PC-9 (cell line): ENCODE measurements around the gene FOXP2. TPM values are rescaled to one million over a fixed set of nuclear protein-coding genes. Genes with fewer than 3 reads are reported as not detected.

Experiments used
- BruUV-seq: library from RNA; stranded (reverse); fragments of 400-500 nt; replicated peaks from 2 replicates; lab custom pipeline; 2021; lab: Mats Ljungman, UMichigan
- CTCF ChIA-PET: fragments of 300-600 bp; sonication (Branson Sonifier 250); formaldehyde crosslinking; loops from one replicate; lab custom pipeline; 2022; ENCODE audit warnings: antibody characterized with exemption; lab: Charles Lee
- POLR2A ChIA-PET: fragments of 300-600 bp; sonication (Branson Sonifier 250); formaldehyde crosslinking; loops from one replicate; lab custom pipeline; 2022; ENCODE audit warnings: antibody characterized with exemption; ENCODE audit not compliant: unreplicated experiment; lab: Charles Lee
- DNase-seq, 2 experiments: peaks; one replicate each; pipeline versions ENCODE4 v3.0.0 to v3.0.0-alpha.2; 2015 to 2022; ENCODE audit warnings: mixed read lengths in 1 of 2
- H2AFZ ChIP-seq: fragments of 200-600 bp; sonication (generic); 2 replicates; pipeline ENCODE4 v1.8.1; 2017; ENCODE audit warnings: antibody characterized with exemption
- H3F3A ChIP-seq: fragments of 200-600 bp; sonication (generic); 2 replicates; pipeline ENCODE4 v1.8.1; 2017; ENCODE audit warnings: antibody characterized with exemption, mild to moderate bottlenecking, low read depth; ENCODE audit not compliant: insufficient read depth
- H3K27ac ChIP-seq: fragments of 200-600 bp; sonication (generic); 2 replicates; pipeline ENCODE4 v1.6.1; 2016; ENCODE audit warnings: mixed run types
- H3K27me3 ChIP-seq: fragments of 200-600 bp; sonication (generic); 2 replicates; pipeline ENCODE4 v1.6.1; 2016; ENCODE audit warnings: low read depth, mixed run types; ENCODE audit not compliant: insufficient read depth
- H3K36me3 ChIP-seq: fragments of 200-600 bp; sonication (generic); 2 replicates; pipeline ENCODE4 v1.6.1; 2016; ENCODE audit warnings: low read depth, mixed run types
- H3K4me1 ChIP-seq: fragments of 200-600 bp; sonication (generic); replicated peaks from 2 replicates; pipeline ENCODE4 v1.6.1; 2016; ENCODE audit warnings: mixed run types; ENCODE audit not compliant: insufficient read depth
- H3K4me2 ChIP-seq: fragments of 200-600 bp; sonication (generic); 2 replicates; pipeline ENCODE4 v1.6.1; 2017; ENCODE audit warnings: mixed run types
- H3K4me3 ChIP-seq: fragments of 200-600 bp; sonication (generic); 2 replicates; pipeline ENCODE4 v1.6.1; 2016; ENCODE audit warnings: mixed run types
- H3K79me2 ChIP-seq: fragments of 200-600 bp; sonication (generic); 2 replicates; pipeline ENCODE4 v1.6.1; 2017; ENCODE audit warnings: low read depth, mixed run types
- H3K9me2 ChIP-seq: fragments of 200-600 bp; sonication (generic); 2 replicates; pipeline ENCODE4 v1.8.1; 2017; ENCODE audit warnings: mild to moderate bottlenecking; ENCODE audit not compliant: insufficient read depth
- H3K9me3 ChIP-seq: fragments of 200-600 bp; sonication (generic); 2 replicates; pipeline ENCODE4 v1.8.1; 2016; ENCODE audit warnings: low read depth; ENCODE audit not compliant: insufficient read depth
- H4K20me1 ChIP-seq: fragments of 200-600 bp; sonication (generic); 2 replicates; pipeline ENCODE4 v1.8.1; 2017; ENCODE audit not compliant: insufficient read depth
- CTCF ChIP-seq: fragments of 200-600 bp; sonication (generic); conservative IDR thresholded peaks from 2 replicates; pipeline ENCODE4 v1.6.1; 2017; ENCODE audit warnings: mixed run types, antibody characterized with exemption, mild to moderate bottlenecking, moderate library complexity
- EZH2 ChIP-seq: fragments of 200-600 bp; sonication (generic); IDR thresholded peaks from 2 replicates; pipeline ENCODE4 v1.8.0; 2017; ENCODE audit warnings: antibody characterized with exemption, low read depth
- intact Hi-C: fragments of 100-400 bp; cut with micrococcal nuclease; formaldehyde crosslinking; loops from one replicate; pipeline ENCODE4 v1.10.0; 2022; ENCODE audit not compliant: unreplicated experiment
- total RNA-seq: library from RNA; stranded (reverse); gene quantifications from 2 replicates; pipeline ENCODE4 v1.2.3, GENCODE V29; 2021

FOXP2 gene
- total RNA-seq, 1 experiment from 2014 or later = 1.2 TPM

DNA sequence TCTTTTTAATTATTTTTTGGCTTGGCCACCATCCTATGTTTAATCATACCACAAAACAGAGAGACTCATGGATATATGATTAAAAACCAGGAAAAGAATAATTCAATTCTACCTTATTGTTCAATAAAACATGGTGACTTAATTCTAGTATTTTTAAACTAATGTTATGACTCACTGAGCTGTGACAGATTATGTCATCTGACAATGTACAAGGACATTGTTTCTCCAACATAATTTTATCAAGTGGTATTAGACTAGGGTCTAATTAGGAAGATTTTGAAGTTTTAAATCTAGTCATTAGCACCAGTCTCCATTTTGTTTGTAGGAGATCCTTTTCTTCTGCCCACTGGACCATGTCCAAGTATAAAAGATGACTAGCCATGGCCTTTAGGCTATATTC, 307.9 kb downstream of the FOXP2 start:
- BruUV-seq = no TSS peak

DNA sequence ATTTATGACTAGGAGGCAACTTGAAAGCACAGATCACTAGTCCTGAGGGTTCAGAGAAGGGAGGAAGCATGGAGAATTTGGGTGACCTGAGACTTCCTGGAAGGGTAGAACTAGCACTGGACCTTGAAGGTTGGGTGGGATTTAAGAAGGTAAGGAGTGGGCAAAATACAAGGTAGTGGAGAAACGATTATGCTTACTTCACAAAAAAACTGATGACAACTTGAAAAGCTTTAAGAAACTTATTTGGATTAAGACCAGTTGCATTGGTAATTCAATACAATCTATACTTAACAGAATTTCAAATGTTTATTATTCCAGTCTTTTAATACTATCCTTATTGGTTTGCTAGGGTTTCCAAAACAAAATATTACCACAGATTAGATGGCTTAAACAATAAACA, 308.7 kb downstream of the FOXP2 start:
- ChIA-PET POLR2A (no interaction called here), CTCF (no interaction called here)
- Histone ChIP-seq H2AFZ (no peak overlapping the region), H3K4me2 (no peak overlapping the region), H3K27ac (no peak overlapping the region), H3K9me2 (no peaks in the 10 kb centered on the region), H3K4me1 (no peaks in the 10 kb centered on the region), H3K27me3 (no peaks in the 10 kb centered on the region), H3F3A (no peaks in the 10 kb centered on the region), H3K4me3 (no peak overlapping the region), H3K9me3 (no peaks in the 10 kb centered on the region), H3K36me3 (no peaks in the 10 kb centered on the region), H3K79me2 (no peaks in the 10 kb centered on the region), H4K20me1 (no peaks in the 10 kb centered on the region)
- TF ChIP-seq CTCF (no peak), EZH2 (no peak)
- no TSS peak for BruUV-seq
- intact Hi-C loops = no loop called here
- no peak for DNase-seq

More for the DNA sequence above, 307.9 kb downstream of the FOXP2 start:
- no peaks in the 10 kb centered on the region for H3K9me2 ChIP-seq
- TF ChIP-seq CTCF (no peak), EZH2 (no peak)
- CTCF ChIA-PET = no interaction called here
- no peaks in the 10 kb centered on the region for H4K20me1 ChIP-seq
- no peak overlapping the region for H3K4me3 ChIP-seq
- H2AFZ ChIP-seq = no peak overlapping the region
- no peaks in the 10 kb centered on the region for H3F3A ChIP-seq
- POLR2A ChIA-PET = no interaction called here
- H3K27ac ChIP-seq = no peak overlapping the region
- DNase-seq = no peak
- intact Hi-C loops = no loop called here
- no peaks in the 10 kb centered on the region for H3K27me3 ChIP-seq
- H3K9me3 ChIP-seq = no peaks in the 10 kb centered on the region
- H3K36me3 ChIP-seq = no peaks in the 10 kb centered on the region
- H3K4me1 ChIP-seq = no peaks in the 10 kb centered on the region
- H3K4me2 ChIP-seq = no peak overlapping the region
- no peaks in the 10 kb centered on the region for H3K79me2 ChIP-seq

- no peak for DNase-seq
- TF ChIP-seq CTCF = no peak
- no peak for TF ChIP-seq EZH2
- CTCF ChIA-PET = no interaction called here
- Histone ChIP-seq H3K4me3 (no peak overlapping the region), H2AFZ (no peak overlapping the region), H3K9me2 (no peaks in the 10 kb centered on the region), H4K20me1 (no peaks in the 10 kb centered on the region), H3K27ac (no peak overlapping the region), H3K4me1 (no peaks in the 10 kb centered on the region), H3K4me2 (no peak overlapping the region), H3F3A (no peaks in the 10 kb centered on the region), H3K36me3 (no peaks in the 10 kb centered on the region), H3K79me2 (no peaks in the 10 kb centered on the region), H3K9me3 (no peaks in the 10 kb centered on the region), H3K27me3 (no peaks in the 10 kb centered on the region)
- no TSS peak for BruUV-seq
- intact Hi-C loops = no loop called here
- POLR2A ChIA-PET = no interaction called here
Observed at GRCh38 chr7:114740095-114740494, 325.5 kb downstream of the FOXP2 start.
